CD4-positive, alpha-beta T cell (primary cell): ENCODE results near the gene C10orf95. TPM values are rescaled to one million over a fixed set of nuclear protein-coding genes. Genes with fewer than 3 reads are reported as not detected.

Experiments used
- ATAC-seq: fragments of 200-7000 bp; cut with Tn5 transposase; one replicate; pipeline ENCODE4 v1.10.0; 2022; ENCODE audit warnings: mild to moderate bottlenecking; ENCODE audit not compliant: poor library complexity
- CTCF ChIA-PET: fragments of 350-600 bp; sonication (Branson Sonifier 250); formaldehyde crosslinking; loops from one replicate; lab custom pipeline; 2021; ENCODE audit warnings: antibody characterized with exemption, inconsistent platforms; lab: Charles Lee
- POLR2A ChIA-PET: fragments of 350-600 bp; sonication (Branson Sonifier 250); formaldehyde crosslinking; loops from one replicate; lab custom pipeline; 2021; ENCODE audit warnings: antibody characterized with exemption, inconsistent platforms; lab: Charles Lee
- DNase-seq, 14 experiments: peaks; one replicate each; pipeline ENCODE4 v3.0.0-alpha.2; 2013 to 2020; ENCODE audit warnings: mixed read lengths in 2 of 14
- H3K27ac ChIP-seq, 2 donors: one replicate each; pipeline versions ENCODE4 v1.5.1 to v1.7.0; 2013; ENCODE audit warnings: low read length in 2 of 2, low read depth in 1 of 2, mild to moderate bottlenecking in 1 of 2
- H3K27me3 ChIP-seq, 2 experiments: 1 replicate in 1 of 2; 2 replicates in 1 of 2; pipeline versions ENCODE4 v1.6.1 to v1.7.0; 2013; ENCODE audit warnings: low read length in 2 of 2, control low read depth in 1 of 2, mild to moderate bottlenecking in 1 of 2, moderate library complexity in 1 of 2; ENCODE audit not compliant: insufficient read depth in 2 of 2, control insufficient read depth in 1 of 2
- H3K36me3 ChIP-seq: one replicate; pipeline ENCODE4 v1.6.1; 2013; ENCODE audit warnings: low read length, control low read depth; ENCODE audit not compliant: insufficient read depth
- H3K4me1 ChIP-seq: one replicate; pipeline ENCODE4 v1.6.1; 2013; ENCODE audit warnings: low read length, control low read depth; ENCODE audit not compliant: insufficient read depth
- H3K4me3 ChIP-seq: one replicate; pipeline ENCODE4 v1.5.1; 2013; ENCODE audit warnings: mild to moderate bottlenecking, low read length, moderate library complexity
- H3K9me3 ChIP-seq, 2 experiments: 1 replicate in 1 of 2; 2 replicates in 1 of 2; pipeline versions ENCODE4 v1.6.1 to v1.7.0; 2013; ENCODE audit warnings: low read length in 2 of 2, mild to moderate bottlenecking in 2 of 2, control low read depth in 1 of 2, moderate library complexity in 1 of 2; ENCODE audit not compliant: control insufficient read depth in 1 of 2, insufficient read depth in 1 of 2
- H3K27ac Mint-ChIP-seq: one replicate; pipeline ENCODE4 v1.8.0; 2020; ENCODE audit warnings: mixed read lengths
- H3K27me3 Mint-ChIP-seq: one replicate; pipeline ENCODE4 v1.8.0; 2021; ENCODE audit warnings: mixed read lengths
- H3K36me3 Mint-ChIP-seq: one replicate; pipeline ENCODE4 v1.8.0; 2021; ENCODE audit warnings: low read depth, mixed read lengths
- H3K4me1 Mint-ChIP-seq: one replicate; pipeline ENCODE4 v1.8.0; 2021; ENCODE audit warnings: low read depth, mixed read lengths
- H3K4me3 Mint-ChIP-seq: one replicate; pipeline ENCODE4 v1.8.0; 2020; ENCODE audit warnings: mild to moderate bottlenecking, mixed read lengths
- H3K9me3 Mint-ChIP-seq: one replicate; pipeline ENCODE4 v1.8.0; 2020; ENCODE audit warnings: mixed read lengths
- CTCF ChIP-seq: fragments of 200-600 bp; IDR thresholded peaks from one replicate; pipeline ENCODE4 v1.8.0; 2022; ENCODE audit warnings: antibody characterized with exemption, mild to moderate bottlenecking
- intact Hi-C, 2 experiments: fragments of 100-400 bp; cut with DNase I in 1 of 2; cut with micrococcal nuclease in 1 of 2; formaldehyde crosslinking; loops; one replicate each; pipeline versions ENCODE4 v1.15.1 to v1.9.0; 2023 to 2025; cut with DNase I, micrococcal nuclease
- total RNA-seq, 174 experiments: library from RNA in 2 of 174; stranded (reverse) in 2 of 174; gene quantifications; one replicate each; pipeline ENCODE4 v1.2.3 and lab custom pipeline; 2021 to 2026

C10orf95 gene
- total RNA-seq, 2 experiments from 2014 or later, result 0.16 to 0.28 TPM

GRCh38 chr10:102424916-102425315 is 26.4 kb downstream of the C10orf95 start:
- Mint-ChIP-seq H3K27ac (no peak overlapping the region), H3K4me3 (no peak overlapping the region), H3K36me3 (peaks cover 33% of the 10 kb centered on the region), H3K4me1 (peaks cover 30% of the 10 kb centered on the region), H3K9me3 (no peaks in the 10 kb centered on the region), H3K27me3 (peaks cover 4% of the 10 kb centered on the region)
- H3K27me3 ChIP-seq, result no peaks in the 10 kb centered on the region
- H3K9me3 ChIP-seq, result no peaks in the 10 kb centered on the region
- no peak overlapping the region for H3K4me3 ChIP-seq
- intact Hi-C loops, result loop anchor here in 1 of 2 experiments (5.0 kb wide), 1 partner anchor 77 kb away; the partner anchor contains the start of genes ACTR1A and SUFU
- no peak for DNase-seq
- H3K27ac ChIP-seq, result no peak overlapping the region
- ATAC-seq, result no peak
- ChIA-PET POLR2A (no interaction called here), CTCF (no interaction called here)
- H3K4me1 ChIP-seq, result peaks cover 33% of the 10 kb centered on the region
- no peak for TF ChIP-seq CTCF
- H3K36me3 ChIP-seq, result peaks cover 18% of the 10 kb centered on the region

GRCh38 chr10:102424145-102424544 is 27.2 kb downstream of the C10orf95 start:
- POLR2A ChIA-PET, result interaction anchor here (1.0 to 5.6 kb wide), 2 partner anchors 8 to 26 kb away, joined by 6 to 92 read pairs; partner anchors contain the start of gene CUEDC2
- peaks cover 33% of the 10 kb centered on the region for H3K36me3 Mint-ChIP-seq
- no peak for TF ChIP-seq CTCF
- Histone ChIP-seq H3K9me3 (no peaks in the 10 kb centered on the region), H3K36me3 (peaks cover 18% of the 10 kb centered on the region), H3K4me1 (peaks cover 40% of the 10 kb centered on the region), H3K27ac (no peak overlapping the region), H3K27me3 (no peaks in the 10 kb centered on the region), H3K4me3 (no peak overlapping the region)
- no peak for ATAC-seq
- no peak overlapping the region for H3K27ac Mint-ChIP-seq
- H3K27me3 Mint-ChIP-seq, result peaks cover 4% of the 10 kb centered on the region
- peak overlapping the region; percentile 69 for H3K4me3 Mint-ChIP-seq
- no peak for DNase-seq
- no peaks in the 10 kb centered on the region for H3K9me3 Mint-ChIP-seq
- intact Hi-C loops, result loop anchor here in 1 of 2 experiments (5.0 kb wide), 1 partner anchor 78 kb away; the partner anchor contains the start of genes ACTR1A and SUFU
- H3K4me1 Mint-ChIP-seq, result peaks cover 36% of the 10 kb centered on the region
- CTCF ChIA-PET, result no interaction called here

GRCh38 chr10:102423372-102423968 is 27.9 kb downstream of the C10orf95 start:
- TF ChIP-seq CTCF, result no peak
- DNase-seq (no peak), ATAC-seq (no peak)
- Histone ChIP-seq H3K27me3 (peaks cover under 1% of the 10 kb centered on the region in 2 experiments), H3K4me3 (no peak overlapping the region), H3K36me3 (peaks cover 18% of the 10 kb centered on the region), H3K4me1 (peaks cover 46% of the 10 kb centered on the region), H3K9me3 (peaks cover 0 to 4% of the 10 kb centered on the region in 2 experiments), H3K27ac (no peak overlapping the region)
- ChIA-PET CTCF (interaction anchor here (0.7 to 3.9 kb wide), 9 partner anchors 10 to 193 kb away, joined by 3 to 26 read pairs (median 7); partner anchors contain the start of genes C10orf95 and NFKB2), POLR2A (interaction anchor here (1.0 to 5.6 kb wide), 5 partner anchors 9 to 29 kb away, joined by 6 to 94 read pairs (median 71); partner anchors contain the start of genes C10orf95, CUEDC2 and NFKB2)
- intact Hi-C loops, result loop anchor here in 1 of 2 experiments (2.0 to 5.0 kb wide), 2 partner anchors 49 to 79 kb away; partner anchors contain the start of genes ACTR1A and SUFU
- H3K36me3 Mint-ChIP-seq, result peaks cover 33% of the 10 kb centered on the region
- peak overlapping the region; percentile 69 for H3K4me3 Mint-ChIP-seq
- no peaks in the 10 kb centered on the region for H3K9me3 Mint-ChIP-seq
- H3K27ac Mint-ChIP-seq, result peak overlapping the region; percentile 82
- H3K4me1 Mint-ChIP-seq, result peaks cover 40% of the 10 kb centered on the region
- peaks cover 4% of the 10 kb centered on the region for H3K27me3 Mint-ChIP-seq
